ENCODE results near the gene NCKAP5.

Gene NCKAP5

DNA sequence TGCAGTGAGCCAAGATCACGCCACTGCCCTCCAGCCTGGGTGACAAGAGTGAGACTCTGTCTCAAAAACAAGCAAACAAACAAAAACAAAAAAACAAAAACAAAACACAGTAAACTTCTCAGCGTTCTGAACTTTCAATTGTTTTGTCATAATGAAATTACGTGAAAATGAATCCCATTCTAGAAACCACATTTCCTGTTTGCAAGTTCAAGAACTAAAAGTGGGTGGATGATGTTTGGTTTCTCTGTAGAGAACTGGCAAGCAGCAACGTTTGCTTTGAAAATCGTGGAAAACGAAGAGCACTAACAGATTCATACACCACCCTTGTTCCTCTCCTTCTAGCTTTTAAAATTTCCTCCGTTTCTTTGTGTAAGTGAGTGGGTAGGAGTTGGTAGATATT, 672.2 kb downstream of the NCKAP5 start:
- H3K9me3 ChIP-seq: no peaks in the 10 kb centered on the region
- H3K36me3 ChIP-seq: no peaks in the 10 kb centered on the region
- no peak overlapping the region for H3K4me3 ChIP-seq (ENCODE audit: low read depth, low read length)
- no peaks in the 10 kb centered on the region for H3K4me1 ChIP-seq
- TF ChIP-seq, protein P1, sequence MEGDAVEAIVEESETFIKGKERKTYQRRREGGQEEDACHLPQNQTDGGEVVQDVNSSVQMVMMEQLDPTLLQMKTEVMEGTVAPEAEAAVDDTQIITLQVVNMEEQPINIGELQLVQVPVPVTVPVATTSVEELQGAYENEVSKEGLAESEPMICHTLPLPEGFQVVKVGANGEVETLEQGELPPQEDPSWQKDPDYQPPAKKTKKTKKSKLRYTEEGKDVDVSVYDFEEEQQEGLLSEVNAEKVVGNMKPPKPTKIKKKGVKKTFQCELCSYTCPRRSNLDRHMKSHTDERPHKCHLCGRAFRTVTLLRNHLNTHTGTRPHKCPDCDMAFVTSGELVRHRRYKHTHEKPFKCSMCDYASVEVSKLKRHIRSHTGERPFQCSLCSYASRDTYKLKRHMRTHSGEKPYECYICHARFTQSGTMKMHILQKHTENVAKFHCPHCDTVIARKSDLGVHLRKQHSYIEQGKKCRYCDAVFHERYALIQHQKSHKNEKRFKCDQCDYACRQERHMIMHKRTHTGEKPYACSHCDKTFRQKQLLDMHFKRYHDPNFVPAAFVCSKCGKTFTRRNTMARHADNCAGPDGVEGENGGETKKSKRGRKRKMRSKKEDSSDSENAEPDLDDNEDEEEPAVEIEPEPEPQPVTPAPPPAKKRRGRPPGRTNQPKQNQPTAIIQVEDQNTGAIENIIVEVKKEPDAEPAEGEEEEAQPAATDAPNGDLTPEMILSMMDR (IDR thresholded peaks at IDR 0.05; ENCODE audit: low read depth, low read length): no peak
- no peak for DNase-seq
- H3K27me3 ChIP-seq: no peaks in the 10 kb centered on the region

DNA sequence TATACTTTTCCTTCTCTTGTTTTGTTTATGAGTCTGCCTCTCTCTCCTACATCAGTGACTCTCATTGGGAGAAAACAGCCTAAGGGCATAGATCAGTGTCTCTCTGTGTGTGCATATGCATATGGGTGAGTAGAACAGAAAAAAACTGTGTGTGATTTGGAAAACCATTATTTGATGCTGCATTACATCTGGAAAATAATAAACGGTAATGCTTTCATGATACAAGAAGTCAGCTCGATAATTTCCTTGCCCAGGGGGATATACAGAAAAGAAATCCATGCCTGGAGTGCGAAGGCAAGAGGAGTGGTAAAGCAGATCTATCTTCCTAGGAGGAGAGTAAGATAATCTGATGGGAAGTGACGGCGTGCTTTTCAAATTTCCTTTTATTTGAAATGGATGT, 676.8 kb downstream of the NCKAP5 start:
- peak; percentile 3 for DNase-seq

DNA sequence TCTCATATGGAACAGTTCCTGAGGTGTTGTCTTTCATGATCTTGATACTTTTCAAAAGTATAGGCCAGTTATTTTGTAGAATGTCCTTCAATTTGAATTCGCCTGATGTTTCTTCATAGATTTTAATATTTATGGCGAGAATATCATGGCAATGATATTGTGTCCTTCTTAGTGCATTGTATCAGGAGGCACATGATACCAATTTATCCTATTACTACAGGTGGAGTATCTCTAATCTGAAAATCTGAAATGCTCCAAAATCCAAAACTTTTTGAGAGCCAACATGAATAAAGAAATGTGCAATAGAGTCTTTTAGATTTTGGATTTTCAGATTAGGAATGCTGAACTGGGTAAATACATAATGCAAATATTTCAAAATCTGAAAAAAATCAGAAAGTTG, 681.7 kb downstream of the NCKAP5 start:
- Histone ChIP-seq H3K4me1 (no peaks in the 10 kb centered on the region), H3K27me3 (no peaks in the 10 kb centered on the region), H3K9me3 (no peaks in the 10 kb centered on the region), H3K36me3 (no peaks in the 10 kb centered on the region), H3K4me3 (ENCODE audit: low read depth, low read length) (no peak overlapping the region)
- TF ChIP-seq, protein P1 (IDR thresholded peaks at IDR 0.05; ENCODE audit: low read depth, low read length): no peak
- no peak for DNase-seq

More for the DNA sequence above, 676.8 kb downstream of the NCKAP5 start:
- H3K9me3 ChIP-seq: no peaks in the 10 kb centered on the region
- no peaks in the 10 kb centered on the region for H3K36me3 ChIP-seq
- TF ChIP-seq, protein P1 (IDR thresholded peaks at IDR 0.05; ENCODE audit: low read depth, low read length): no peak
- H3K27me3 ChIP-seq: no peaks in the 10 kb centered on the region
- no peak overlapping the region for H3K4me3 ChIP-seq (ENCODE audit: low read depth, low read length)
- H3K4me1 ChIP-seq: no peaks in the 10 kb centered on the region

DNA sequence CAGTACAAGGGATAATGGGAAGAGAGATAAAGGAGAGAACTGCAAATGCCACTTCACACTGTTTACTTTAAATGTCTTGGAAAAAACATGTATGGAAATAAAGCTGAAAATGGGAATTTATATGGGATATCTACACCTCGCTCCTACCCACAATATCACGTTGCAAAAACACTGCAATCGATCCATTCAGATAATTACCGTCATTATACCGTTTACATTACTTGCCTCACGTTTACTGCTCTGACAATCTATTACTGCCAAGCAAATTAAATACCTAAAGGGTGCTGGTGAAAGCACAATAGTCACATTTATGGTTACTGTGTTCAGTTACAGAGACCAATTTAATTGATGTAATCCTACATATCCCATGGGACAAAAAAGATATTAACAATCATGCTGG, 683.6 kb downstream of the NCKAP5 start:
- no peaks in the 10 kb centered on the region for H3K9me3 ChIP-seq
- H3K4me3 ChIP-seq (ENCODE audit: low read depth, low read length): no peak overlapping the region
- no peaks in the 10 kb centered on the region for H3K4me1 ChIP-seq
- no peaks in the 10 kb centered on the region for H3K27me3 ChIP-seq
- no peaks in the 10 kb centered on the region for H3K36me3 ChIP-seq
- TF ChIP-seq, protein P1 (IDR thresholded peaks at IDR 0.05; ENCODE audit: low read depth, low read length): no peak
- no peak for DNase-seq

DNA sequence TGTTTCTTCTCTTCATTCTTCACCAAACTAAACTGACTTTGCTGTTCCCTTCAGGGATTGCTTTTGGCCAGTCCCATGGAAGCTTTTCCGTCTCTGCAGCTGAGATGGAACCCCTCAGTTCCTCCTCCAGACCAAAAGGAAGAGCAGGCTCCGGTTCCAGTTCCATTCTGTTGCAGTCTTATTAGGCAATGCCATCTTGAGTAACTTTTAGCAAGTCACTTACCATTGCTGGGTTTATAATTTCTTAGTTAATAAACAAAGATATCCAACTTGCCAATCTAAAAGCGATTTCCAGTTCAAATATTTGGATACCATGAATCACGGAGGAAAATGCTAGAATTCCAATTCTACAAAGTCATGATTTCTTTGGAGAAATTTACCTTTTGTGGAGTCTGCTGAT, 684.0 kb downstream of the NCKAP5 start:
- TF ChIP-seq, protein P1 (IDR thresholded peaks at IDR 0.05; ENCODE audit: low read depth, low read length): no peak
- no peaks in the 10 kb centered on the region for H3K4me1 ChIP-seq
- no peaks in the 10 kb centered on the region for H3K27me3 ChIP-seq
- no peaks in the 10 kb centered on the region for H3K9me3 ChIP-seq
- H3K4me3 ChIP-seq (ENCODE audit: low read depth, low read length): no peak overlapping the region
- H3K36me3 ChIP-seq: no peaks in the 10 kb centered on the region
- DNase-seq: no peak

DNA sequence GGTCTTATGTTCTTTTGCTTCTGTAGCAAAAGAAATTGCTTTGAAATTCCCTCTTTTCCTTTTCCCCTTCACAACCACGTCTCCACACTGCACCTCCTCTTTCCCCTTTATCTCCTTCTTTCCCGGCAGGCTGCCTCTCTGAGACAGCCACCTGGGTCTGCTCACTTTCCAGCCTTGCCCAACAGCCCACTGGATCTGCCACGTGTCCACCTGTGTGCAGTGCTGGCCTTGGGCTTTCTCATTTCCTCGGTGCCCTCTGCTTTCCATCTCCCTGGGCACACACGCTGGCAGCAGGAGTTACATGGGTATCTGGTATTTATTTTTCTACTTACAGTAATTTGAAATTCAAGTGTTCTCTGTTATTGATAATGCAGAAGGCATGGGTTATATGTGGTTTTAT, 684.8 kb downstream of the NCKAP5 start:
- TF ChIP-seq, protein P1 (IDR thresholded peaks at IDR 0.05; ENCODE audit: low read depth, low read length): no peak
- H3K4me1 ChIP-seq: no peaks in the 10 kb centered on the region
- DNase-seq: no peak

More for the DNA sequence above, 684.8 kb downstream of the NCKAP5 start:
- Histone ChIP-seq H3K36me3 (no peaks in the 10 kb centered on the region), H3K27me3 (no peaks in the 10 kb centered on the region), H3K4me3 (ENCODE audit: low read depth, low read length) (no peak overlapping the region), H3K9me3 (no peaks in the 10 kb centered on the region)

Data from BE2C (cell line).